RKO (cell line): ENCODE results near the gene COL5A1.

Experiments
- DNase-seq: peaks from one replicate; pipeline ENCODE4 v3.0.0-alpha.2; 2016; ENCODE audit warnings: low spot score

Gene COL5A1

DNA sequence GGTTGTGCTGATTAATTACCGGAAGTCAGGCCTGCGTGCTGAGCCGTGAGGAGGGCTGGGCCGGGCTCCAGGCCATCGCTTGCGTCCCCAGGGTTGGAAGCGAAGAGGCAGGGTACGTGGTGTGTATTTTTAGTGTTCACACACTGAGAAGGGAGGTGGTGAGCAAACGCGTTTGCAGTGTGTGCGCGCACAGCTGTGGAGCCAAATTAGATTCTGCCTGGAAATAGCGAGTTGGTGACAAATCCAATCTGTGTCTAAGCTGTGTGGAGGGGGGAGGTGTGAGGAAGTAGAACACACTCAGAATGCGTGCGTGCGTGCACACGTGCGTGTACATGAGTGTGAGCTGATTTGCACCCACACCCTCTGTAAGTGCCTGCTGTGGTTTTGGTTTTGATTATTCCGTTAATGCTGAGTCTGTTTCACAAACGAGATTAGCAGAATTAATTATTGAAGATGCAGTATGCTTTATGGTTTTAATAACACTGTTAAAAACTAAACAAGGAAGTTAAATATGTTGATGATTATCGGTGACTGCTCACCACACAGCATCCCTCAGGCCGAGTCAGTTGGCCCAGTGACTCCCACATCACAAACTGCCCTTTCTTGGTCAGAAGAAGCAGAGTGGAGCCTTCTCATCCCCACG lies 127.2 kb downstream of the COL5A1 start:
- DNase-seq: no peak

DNA sequence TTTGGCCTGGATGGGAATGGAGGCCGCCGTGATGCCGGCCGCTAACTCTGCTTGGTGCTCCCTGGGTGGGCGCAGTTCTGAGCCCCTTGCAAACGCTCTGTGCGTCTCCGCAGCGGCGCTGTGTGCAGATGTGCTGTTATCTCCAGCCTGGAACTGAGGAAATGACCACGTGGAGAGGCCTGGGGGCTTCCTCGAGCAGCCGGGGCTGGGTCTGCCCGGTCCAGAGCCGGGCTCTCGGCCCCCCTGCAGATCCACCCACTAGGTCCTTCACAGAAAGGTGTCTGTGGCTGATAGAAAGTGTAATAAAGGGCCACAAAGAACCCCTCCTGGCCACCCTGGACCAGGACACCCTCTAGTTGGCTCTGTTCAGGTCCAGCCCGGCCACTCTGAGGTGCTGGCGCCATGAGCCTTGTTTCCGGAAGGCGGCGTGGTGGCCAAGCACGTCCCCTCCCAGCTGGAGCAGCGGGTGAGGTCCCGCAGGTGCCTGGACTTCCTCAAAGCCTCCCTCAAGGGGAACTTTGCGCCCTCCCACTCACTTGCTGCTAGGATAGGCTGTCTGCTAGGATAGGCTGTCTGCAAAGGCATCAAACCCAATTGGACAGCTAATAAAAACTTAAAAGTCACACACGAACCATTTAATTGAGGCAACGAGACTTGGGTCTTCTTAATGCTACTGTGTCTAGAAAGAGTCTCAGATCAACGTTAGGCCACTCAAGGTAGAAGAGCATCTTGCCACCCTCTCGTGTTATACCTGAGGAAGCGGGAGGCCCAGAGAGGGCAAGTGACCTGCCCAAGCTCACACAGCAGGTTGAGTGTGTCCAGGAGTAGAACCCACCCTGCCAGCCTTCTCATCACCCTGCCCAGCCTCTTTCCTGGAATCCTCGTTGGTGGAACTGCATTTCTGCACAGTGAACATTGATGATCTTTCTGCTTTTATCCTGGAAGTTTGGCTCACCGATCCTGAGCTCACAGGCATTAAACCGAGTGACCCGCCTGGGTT lies 129.7 kb downstream of the COL5A1 start:
- DNase-seq: no peak

DNA sequence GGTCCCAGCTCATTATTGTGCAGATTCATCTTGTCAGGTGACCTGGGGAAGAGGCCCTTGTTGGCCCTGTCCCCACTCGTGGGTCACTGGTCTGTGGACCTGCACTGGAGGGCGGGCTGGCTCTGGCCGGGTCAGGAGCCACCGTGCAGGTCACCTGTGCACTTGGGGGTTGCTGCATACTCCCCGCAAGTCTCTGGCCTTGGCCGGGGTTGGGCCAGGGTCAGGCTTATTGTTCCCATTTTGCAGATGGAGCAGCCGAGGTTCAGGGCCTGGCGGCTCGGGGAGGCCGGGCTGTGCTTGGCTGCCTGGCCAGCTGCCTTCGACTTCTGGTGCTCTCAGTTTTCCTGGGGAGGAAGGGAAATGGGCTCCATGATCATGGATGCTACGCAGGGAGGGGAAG lies 130.7 kb downstream of the COL5A1 start:
- no peak for DNase-seq

DNA sequence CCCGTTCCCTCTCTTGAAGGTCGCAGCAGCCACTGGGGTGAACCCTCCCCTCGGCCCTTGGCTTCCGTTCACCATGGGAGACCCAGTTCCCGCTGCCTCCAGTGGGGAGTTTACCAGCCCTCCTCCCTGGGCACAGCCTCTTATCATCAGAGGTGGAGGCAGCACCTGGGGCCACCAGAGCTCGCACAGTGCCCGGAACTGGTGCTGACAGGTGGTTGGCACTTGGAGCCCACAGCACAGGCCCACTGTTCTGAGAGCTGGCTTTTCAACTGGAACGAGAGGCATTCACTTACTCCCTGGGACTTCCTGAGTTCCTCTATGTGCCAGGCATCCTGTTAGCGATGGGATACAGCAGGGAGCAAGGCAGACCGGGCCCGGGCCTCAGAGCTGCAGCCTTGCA lies 132.2 kb downstream of the COL5A1 start:
- no peak for DNase-seq

DNA sequence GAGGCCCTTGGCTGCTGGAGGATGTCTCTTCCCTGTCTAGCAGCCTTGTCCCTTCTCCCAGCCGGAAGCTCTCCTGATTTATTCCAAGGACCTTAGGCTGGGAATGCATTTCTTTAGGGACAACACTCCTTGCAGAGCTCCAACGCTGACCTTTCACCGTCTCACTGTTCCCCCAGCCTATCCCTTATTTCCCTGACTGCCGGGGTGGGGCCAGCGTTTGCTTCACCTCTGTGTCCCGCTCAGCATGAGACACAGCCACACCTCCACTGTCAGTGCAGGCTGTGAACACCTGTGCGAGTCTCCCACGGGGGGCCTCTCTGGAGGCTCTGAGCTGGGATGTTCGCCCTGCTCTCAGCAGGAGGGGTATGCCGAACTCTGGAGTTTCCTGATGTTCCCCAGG lies 132.8 kb downstream of the COL5A1 start:
- no peak for DNase-seq

DNA sequence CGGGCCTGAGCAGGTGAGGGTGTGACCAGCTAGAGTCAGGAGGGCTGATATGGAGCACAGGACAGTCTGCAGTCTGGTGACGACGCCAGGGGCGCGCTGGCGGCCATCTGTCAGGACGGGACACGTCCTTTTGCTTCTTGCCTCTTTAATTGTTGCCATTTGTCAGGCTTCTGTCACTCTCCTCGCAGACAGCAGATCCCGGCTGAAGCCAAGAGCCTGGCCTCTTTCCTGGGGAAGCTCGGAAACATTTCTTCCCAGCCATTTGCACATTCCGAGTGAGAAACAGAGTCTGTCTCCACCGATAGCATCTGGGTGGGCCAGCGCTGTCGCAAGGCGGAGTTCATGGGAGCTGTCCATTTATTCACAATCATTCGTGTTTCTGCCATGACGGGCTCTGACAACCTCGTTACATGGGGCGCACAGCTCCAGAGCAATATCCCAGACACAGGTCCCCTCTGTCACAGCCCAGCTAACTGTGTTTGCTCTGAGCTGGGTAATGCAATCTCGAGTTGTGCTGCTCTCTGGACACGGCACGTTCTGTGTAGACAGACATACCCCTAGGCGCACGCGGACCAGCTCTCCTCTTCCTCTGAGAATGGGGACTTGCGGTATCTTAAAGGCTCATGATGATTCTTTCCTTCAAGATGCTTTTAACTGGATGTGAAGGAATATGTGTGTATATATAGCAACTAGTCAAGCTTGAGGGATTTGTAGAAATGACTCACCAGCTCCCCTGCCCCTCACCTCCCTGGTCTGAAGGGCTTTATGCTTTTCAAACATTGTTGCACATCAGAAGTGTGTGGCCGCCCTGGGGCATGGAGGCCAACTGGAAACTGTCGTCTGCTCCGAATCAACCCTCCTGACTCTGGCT lies 133.7 kb downstream of the COL5A1 start:
- DNase-seq: no peak

DNA sequence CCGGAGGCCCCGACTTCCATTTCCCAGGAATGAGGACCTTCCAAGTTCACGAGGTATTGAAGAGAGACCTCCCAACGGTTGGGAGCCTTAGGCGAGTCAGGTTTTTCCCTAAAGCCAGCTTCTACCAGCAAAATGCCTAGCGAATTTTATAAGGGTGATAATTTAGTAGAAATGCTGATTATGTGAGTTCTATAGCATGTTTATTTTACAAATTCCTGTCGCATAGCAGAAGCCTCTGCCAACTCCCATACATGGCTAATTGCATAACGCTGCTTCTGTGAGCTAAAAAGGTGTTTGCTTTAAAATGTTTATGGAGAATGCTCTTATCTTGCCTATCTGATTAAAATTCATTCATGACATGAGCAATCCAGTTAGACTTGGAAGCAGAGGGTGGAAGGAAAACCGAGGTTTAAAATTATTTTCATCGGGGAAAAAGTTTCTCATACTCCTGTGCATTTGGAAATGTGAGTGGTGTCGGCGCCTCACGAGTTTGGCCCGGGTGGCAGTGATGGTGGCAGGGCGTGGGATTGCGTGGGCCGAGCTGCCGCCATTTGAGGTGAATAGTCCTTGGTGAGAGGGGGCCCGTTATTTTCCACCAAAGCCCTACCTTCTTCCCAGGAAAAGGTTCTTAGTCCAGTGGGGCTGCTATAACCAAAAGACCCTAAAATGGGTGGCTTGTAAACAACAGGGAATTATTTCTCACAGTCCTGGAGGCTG lies 134.6 kb downstream of the COL5A1 start:
- no peak for DNase-seq

DNA sequence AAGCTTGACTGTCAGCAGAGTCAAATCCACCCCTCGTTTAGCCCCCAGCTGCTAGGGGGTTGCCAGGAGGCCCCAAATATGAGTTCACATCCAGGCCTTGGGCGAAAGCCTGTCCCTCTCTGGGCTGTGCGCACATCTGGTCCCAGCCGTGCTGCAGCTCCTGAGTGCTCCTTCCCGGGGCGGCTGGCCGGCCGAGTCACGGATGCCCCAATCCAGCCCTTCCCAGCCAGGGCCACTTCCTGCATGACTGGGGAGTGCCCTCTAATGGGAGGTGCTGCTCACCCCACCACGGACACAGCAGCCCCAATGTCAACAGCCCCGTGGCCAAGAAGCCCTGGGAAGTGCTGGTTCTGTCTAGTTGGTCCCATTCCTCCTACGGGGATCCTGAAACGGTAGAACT lies 135.6 kb downstream of the COL5A1 start:
- DNase-seq: no peak

DNA sequence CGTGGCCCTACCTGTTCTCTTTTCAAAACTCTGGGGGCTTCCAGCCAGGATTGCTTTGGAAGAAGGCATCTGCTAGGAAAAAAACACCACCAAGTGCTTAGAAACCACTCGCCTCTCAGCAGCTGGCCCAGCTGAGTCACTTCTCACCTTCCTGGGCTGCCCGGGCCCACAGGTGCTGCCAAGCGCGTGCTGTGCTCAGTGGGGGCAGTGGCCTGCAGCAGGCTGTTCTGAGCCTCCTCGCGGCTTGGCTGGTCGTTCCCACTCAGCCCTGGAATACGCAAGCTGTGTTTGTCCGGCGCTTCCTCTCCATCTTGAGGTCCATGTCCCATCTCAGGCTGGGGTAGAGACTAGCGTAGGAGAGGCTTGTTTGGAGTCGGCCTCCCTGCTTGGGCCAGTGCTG lies 136.6 kb downstream of the COL5A1 start:
- no peak for DNase-seq

DNA sequence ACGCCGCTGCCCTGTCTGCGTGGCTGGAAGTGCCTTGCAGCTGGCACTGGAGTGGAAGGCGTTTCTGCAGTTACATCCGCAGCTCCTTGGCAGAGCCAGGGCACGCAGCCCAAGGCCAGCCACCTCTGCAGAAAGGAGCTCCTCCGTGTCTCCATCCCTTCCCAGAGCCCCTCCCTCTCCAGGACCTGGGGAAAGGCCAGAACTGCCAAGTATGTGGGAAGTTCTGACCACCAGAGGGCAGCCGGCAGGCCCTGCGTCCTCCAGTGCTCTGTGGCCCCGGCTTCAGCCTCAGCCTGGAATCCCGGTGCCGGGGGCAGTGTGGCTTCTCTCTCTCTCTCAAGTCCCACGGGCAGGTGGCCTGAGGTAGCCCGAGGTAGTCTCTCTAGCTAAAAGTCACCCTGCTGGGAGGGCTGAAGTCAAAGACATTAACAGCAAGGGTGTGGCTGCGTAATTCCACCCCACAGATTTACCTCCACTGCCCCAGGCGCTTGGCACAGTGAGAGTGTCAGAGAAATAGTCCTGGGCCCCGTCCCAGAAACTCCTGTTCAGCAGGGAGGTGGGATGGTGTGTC lies 137.3 kb downstream of the COL5A1 start:
- peak; percentile 72 for DNase-seq

DNA sequence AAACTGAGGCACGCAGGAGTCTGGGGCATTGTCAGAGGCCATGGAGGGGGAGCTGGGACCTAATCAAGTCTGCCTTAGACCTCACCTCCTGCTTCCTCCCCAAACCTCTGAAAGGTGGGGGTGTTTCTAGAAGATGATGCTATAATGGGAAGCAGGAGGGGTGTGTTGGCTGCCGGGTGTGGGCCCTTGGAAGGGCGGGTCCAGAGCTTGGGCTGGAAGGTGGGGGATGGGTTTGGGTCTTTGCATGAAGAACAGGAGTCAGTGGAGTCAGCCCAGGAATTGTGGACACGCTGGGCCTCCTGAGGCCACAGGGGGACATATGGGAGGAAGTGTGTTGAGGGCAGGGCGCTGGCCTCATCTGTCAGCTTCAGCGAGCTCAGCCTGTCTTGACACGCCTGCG lies 138.0 kb downstream of the COL5A1 start:
- DNase-seq: no peak

DNA sequence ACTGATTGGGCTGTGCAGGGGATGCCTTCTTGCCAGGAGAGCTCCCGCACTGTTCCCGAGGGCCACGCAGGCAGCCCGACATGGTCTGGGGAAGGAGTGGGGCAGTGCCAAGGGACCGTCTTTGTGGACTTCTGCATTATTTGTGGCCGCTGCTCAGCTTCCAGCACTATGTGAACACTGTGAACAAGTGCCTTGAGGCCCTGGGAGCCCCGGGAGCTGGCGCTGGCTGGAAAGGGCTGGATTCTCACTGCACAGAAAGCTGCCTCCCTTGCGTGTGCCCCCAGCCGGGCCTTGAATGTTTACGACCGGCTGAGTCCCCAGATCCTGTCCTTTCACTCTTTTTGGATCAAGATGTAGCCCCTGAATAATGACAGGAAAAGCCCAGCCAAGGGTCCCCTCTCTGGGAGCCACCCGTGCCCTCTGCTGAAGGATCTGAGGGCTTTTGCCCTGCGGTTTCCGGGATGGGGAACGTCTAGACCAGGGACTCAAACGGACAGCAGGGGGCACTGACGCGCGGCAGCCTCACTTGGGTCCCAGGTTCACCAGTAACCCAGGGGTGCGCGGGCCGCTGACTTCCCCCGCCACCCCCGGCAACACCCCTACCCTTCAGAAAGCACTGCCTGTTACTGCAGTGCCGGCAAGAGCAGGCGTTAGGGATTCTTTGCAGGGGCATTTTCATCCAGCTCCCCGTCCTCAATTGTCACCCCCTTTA lies 140.1 kb downstream of the COL5A1 start:
- DNase-seq: no peak

DNA sequence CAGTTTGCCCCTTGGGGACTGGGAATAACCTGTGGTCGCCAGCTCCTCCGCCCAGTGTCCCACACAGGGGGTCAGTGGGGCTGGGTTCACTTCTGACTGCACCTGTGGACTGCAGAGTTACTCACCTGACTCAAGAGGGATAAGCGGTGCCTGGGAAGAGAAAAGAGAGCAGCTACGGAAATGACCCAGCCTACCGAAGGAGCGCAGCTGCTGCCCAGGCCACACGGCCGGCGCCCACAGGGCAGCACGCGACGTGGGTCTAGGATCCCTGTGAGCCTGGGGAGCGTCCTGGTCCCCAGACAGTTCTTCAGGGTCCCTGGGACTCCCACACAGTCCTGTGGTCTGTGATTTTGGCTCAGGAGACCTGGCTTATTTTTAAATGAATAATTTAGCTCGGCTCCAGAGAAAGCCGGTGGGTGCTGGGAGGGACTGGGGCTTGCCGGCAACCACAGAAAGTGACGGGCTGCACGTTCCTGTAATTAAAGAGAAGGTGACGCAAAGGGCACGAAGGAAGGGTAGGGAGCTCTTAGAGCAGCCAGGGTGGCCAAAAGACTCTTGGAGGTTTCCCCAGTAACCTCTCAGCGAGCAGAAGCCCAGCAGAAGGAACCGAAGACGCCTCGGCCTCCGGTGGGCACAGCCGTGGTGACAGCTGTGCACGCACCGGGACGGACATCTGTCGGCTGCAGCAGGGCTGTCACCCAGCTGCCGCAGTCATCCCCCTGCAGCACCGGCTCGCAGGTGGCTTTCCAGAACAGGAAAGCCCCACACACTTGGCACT lies 141.5 kb downstream of the COL5A1 start:
- no peak for DNase-seq

DNA sequence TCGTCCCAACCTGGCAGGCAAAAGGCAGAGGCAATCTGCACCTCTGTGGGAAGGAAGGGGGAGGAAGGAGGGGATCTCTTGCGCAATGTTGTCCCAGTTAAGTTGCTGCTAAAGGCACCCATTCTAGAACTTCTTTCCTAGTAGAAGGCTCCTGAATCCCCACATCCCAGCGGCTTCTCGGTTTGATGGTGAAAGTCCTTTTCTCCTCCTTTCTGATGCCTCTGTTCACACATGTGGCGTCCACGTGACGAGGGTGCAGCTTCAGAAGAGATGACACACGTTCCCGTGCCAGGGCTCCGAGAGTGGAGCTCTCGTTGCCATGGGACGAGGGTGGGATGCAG lies 142.1 kb downstream of the COL5A1 start:
- DNase-seq: no peak

DNA sequence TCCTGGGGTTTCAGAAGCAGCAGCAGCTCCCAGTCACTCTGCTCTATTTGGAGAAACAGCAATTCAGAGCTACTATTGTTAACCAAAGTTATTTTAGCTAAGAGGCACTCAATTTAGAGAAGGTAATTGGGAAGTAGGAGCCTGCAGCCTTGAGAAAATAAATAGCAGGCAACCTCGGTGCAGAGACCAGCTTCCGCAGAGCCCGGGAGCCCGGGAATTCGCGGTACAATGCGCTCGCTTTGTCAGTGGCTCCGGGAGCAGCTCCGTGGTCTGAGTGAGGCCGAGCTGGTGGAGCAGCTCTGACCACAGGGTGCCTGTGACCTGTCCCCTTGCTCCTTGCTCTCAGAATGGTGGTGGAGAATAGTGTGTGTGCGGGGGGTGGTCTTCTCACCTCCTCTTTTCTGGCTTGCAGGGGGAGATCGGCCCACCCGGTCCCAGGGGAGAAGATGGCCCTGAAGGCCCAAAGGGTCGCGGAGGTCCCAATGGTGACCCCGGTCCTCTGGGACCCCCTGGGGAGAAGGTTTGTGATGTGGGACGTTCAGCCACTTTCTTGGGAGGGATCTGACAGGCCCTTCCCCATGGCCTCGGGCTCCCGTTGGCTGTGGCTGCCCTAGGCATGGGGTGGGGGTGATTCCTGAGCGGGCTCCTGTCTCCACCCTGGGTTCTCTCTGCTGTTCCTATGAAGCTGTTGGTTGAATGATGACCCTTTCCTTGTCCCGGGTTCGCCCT lies 143.1 kb downstream of the COL5A1 start:
- no peak for DNase-seq

DNA sequence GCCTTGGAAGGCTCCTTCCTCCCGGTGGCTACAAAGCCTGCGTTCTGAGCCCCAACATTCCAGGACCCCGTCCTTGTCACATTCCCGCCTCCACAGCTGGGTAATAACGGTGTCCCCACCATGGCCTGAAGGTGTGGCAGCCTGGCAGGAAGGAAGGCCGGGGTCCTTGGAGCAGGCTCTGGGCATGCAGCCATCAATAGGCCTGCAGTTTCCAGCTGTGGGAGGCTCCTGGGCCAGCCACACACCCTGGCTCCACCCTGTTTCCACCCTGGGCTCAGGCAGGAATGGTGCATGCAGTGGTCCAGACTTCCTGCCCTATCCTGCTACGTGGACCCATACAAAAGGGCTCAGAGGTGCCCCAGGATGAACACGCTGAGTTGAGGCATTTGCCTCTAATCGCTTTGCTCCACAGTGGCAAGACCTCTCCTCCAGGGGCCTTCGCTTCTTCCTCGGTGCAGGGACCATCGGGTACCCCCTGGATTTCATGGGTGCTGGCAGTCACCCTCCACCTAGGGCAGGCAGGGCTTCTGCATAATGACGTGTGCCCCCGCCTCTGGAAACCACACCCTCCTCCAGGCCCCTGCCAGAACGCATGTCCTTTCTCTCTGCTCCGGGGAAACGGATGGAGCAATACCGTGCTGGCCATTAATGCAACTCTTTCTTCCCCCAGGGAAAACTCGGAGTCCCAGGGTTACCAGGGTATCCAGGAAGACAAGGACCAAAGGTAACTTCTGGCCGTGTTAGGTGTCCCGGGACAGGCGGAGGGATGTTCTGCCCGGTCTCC lies 143.9 kb downstream of the COL5A1 start:
- no peak for DNase-seq

DNA sequence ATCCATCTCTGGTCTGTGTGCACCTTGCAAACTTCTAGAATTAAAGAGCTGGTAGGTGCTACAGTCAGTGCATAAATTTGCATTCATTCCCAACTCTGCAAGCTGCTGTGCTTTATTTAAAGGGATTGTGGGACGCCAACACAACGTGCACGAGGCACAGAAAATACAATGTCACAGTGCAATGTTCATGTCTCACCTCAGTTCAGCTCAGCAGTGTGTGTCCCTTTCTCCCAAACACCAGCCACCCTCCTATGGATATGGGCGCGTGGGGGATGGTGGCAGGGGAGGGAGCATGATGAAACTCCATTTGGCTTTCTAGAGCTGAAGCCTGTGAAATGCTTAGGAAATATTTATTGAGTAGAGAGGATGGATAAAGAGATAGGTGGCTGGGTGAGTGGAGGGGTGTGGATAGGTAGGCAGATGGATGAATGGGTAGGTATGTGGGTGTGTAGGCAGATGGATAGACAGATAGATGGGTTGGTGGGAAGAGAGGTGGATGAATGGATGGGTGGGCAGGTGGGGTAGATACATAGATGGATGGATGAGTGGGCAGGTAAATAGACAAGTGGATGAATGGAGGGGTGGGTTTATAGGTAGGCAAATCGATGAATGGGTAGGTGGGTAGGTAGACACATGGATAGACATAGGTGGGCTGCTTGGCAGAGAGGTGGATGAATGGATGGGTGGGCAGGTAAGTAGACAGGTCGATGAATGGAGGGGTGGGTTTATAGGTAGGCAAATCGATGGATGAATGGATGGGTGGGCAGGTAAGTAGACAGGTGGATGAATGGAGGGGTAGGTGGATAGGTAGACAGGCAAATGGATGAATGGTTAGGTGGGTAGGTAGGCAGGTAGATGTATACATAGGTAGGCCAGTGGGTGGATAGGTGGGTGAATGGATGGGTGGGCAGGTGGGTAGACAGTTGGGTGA lies 146.3 kb downstream of the COL5A1 start:
- DNase-seq: no peak

DNA sequence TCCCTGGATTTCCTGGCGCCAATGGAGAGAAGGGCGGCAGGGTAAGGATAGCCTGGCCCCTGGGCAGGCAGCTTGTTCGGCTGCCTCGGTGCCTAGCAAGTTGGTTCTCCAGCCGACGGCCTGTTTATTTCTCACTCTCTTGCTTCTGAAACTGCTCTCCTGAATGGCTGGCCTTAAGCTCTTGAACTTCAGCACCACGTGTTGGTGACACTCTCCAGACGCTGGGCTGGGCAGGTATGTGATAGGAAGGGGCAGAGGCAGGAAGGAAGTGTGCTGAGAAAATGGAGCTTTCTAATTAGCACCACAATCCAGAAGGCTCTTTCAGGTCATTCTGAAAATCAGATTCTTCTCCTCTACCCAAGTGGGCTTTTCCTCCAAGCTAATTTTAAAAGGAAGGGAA lies 147.6 kb downstream of the COL5A1 start:
- no peak for DNase-seq
